ENCODE measurements around the gene RPL22.

RPL22 gene

GRCh38 chr1:6171548-6172124 lies 27.8 kb downstream of the RPL22 start:
- no peak for DNase-seq

- DNase-seq, result no peak
These were observed 28.6 kb downstream of the RPL22 start for GRCh38 chr1:6170742-6171201.

GRCh38 chr1:6170116-6170741 lies 29.2 kb downstream of the RPL22 start:
- no peak for DNase-seq

- no peak for DNase-seq
These were observed 30.3 kb downstream of the RPL22 start for GRCh38 chr1:6168947-6169586.

- no peak for DNase-seq
These were observed 31.7 kb downstream of the RPL22 start for GRCh38 chr1:6167391-6168303.

GRCh38 chr1:6166655-6167390 lies 32.6 kb downstream of the RPL22 start:
- DNase-seq, result no peak

- DNase-seq, result no peak
These were observed 33.2 kb downstream of the RPL22 start for GRCh38 chr1:6166221-6166620.

- no peak for DNase-seq
These were observed 33.9 kb downstream of the RPL22 start for GRCh38 chr1:6165441-6165985.

GRCh38 chr1:6165027-6165426 lies 34.4 kb downstream of the RPL22 start:
- DNase-seq, result no peak

- DNase-seq, result no peak
These were observed 35.3 kb downstream of the RPL22 start for GRCh38 chr1:6163973-6164617.

GRCh38 chr1:6163191-6163972 lies 36.0 kb downstream of the RPL22 start:
- no peak for DNase-seq

GRCh38 chr1:6162773-6163172 lies 36.6 kb downstream of the RPL22 start:
- DNase-seq, result no peak

- no peak for DNase-seq
These were observed 37.1 kb downstream of the RPL22 start for GRCh38 chr1:6162341-6162740.

GRCh38 chr1:6158181-6158580 lies 41.2 kb downstream of the RPL22 start:
- no peak for DNase-seq

- no peak for DNase-seq
These were observed 41.7 kb downstream of the RPL22 start for GRCh38 chr1:6157528-6158174.

- DNase-seq, result no peak
These were observed 42.3 kb downstream of the RPL22 start for GRCh38 chr1:6157132-6157527.

- no peak for DNase-seq
These were observed 44.7 kb downstream of the RPL22 start for GRCh38 chr1:6154525-6155319.

GRCh38 chr1:6152882-6153281 lies 46.5 kb downstream of the RPL22 start:
- DNase-seq, result no peak

- no peak for DNase-seq
These were observed 47.2 kb downstream of the RPL22 start for GRCh38 chr1:6152181-6152580.

Data from activated CD8-positive, alpha-beta memory T cell treated with anti-CD3 and anti-CD28 coated beads, Interleukin-2, amount 50 U/mL, for 4 hours (primary cell).